WTC11 (cell line): ENCODE data around the gene COL5A1. TPM values are rescaled to one million over a fixed set of nuclear protein-coding genes. Genes with fewer than 3 reads are reported as not detected.

ENCODE experiments used
- ATAC-seq: fragments of 200-7000 bp; cut with Tn5 transposase; 2 replicates; pipeline ENCODE4 v1.10.0; 2021; ENCODE audit warnings: mild to moderate bottlenecking, moderate library complexity
- CTCF ChIA-PET: fragments of 300-600 bp; sonication (Branson Sonifier 250); formaldehyde crosslinking; loops from one replicate; lab custom pipeline; 2021; ENCODE audit warnings: antibody characterized with exemption; lab: Charles Lee
- POLR2A ChIA-PET: fragments of 350-600 bp; sonication (Branson Sonifier 250); formaldehyde crosslinking; loops from one replicate; lab custom pipeline; 2021; ENCODE audit warnings: antibody characterized with exemption; lab: Charles Lee
- DNase-seq: peaks from one replicate; pipeline ENCODE4 v3.0.0; 2021; ENCODE audit warnings: low spot score
- H3K27ac Mint-ChIP-seq: 2 replicates; pipeline ENCODE4 v1.8.0; 2021; ENCODE audit warnings: mixed read lengths
- H3K27me3 Mint-ChIP-seq: 2 replicates; pipeline ENCODE4 v1.8.0; 2021; ENCODE audit warnings: low read depth, mild to moderate bottlenecking, moderate library complexity, mixed read lengths
- H3K36me3 Mint-ChIP-seq: 2 replicates; pipeline ENCODE4 v1.8.0; 2021; ENCODE audit warnings: mixed read lengths
- H3K4me1 Mint-ChIP-seq: 2 replicates; pipeline ENCODE4 v1.8.0; 2022; ENCODE audit warnings: mixed read lengths
- H3K4me3 Mint-ChIP-seq: 2 replicates; pipeline ENCODE4 v1.8.0; 2021; ENCODE audit warnings: mild to moderate bottlenecking, moderate library complexity, mixed read lengths
- H3K9me3 Mint-ChIP-seq: 2 replicates; pipeline ENCODE4 v1.8.0; 2021; ENCODE audit warnings: mixed read lengths
- ATF2 ChIP-seq: sonication (generic); formaldehyde crosslinking; IDR thresholded peaks from 2 replicates; pipeline ENCODE4 v1.8.1; 2022; ENCODE audit warnings: low read depth, missing genetic modification reagents, borderline replicate concordance
- ATF3 ChIP-seq: sonication (generic); formaldehyde crosslinking; conservative IDR thresholded peaks from 2 replicates; pipeline ENCODE4 v1.8.1; 2022; ENCODE audit warnings: mild to moderate bottlenecking, missing genetic modification reagents
- CREB1 ChIP-seq: sonication (generic); formaldehyde crosslinking; IDR thresholded peaks from 2 replicates; pipeline ENCODE4 v1.8.0; 2023; ENCODE audit warnings: mild to moderate bottlenecking, missing genetic modification reagents
- CREM ChIP-seq: sonication (generic); formaldehyde crosslinking; IDR thresholded peaks from 2 replicates; pipeline ENCODE4 v1.8.1; 2022; ENCODE audit warnings: mild to moderate bottlenecking, missing genetic modification reagents, moderate library complexity
- EMX1 ChIP-seq: fragments of 250-450 bp; sonication (Bioruptor Pico); IDR thresholded peaks from 2 replicates; pipeline ENCODE4 v1.8.0; 2021; ENCODE audit warnings: mild to moderate bottlenecking
- ERG ChIP-seq: fragments of 250-450 bp; sonication (Bioruptor Pico); IDR thresholded peaks from 2 replicates; pipeline ENCODE4 v1.8.0; 2021; ENCODE audit warnings: mild to moderate bottlenecking
- ESRRA ChIP-seq: sonication (generic); formaldehyde crosslinking; IDR thresholded peaks from 2 replicates; pipeline ENCODE4 v1.8.1; 2022; ENCODE audit warnings: mild to moderate bottlenecking, missing genetic modification reagents, borderline replicate concordance
- FOXJ3 ChIP-seq: sonication (generic); formaldehyde crosslinking; IDR thresholded peaks from 2 replicates; pipeline ENCODE4 v1.9.0; 2021; ENCODE audit warnings: missing genetic modification reagents, mild to moderate bottlenecking, borderline replicate concordance
- NR3C1 ChIP-seq: sonication (generic); formaldehyde crosslinking; conservative IDR thresholded peaks from 2 replicates; pipeline ENCODE4 v1.8.1; 2023; ENCODE audit warnings: low read depth, mild to moderate bottlenecking, missing genetic modification reagents
- PRRX2 ChIP-seq: fragments of 250-450 bp; sonication (Bioruptor Pico); IDR thresholded peaks from 2 replicates; pipeline ENCODE4 v1.8.0; 2021; ENCODE audit warnings: mild to moderate bottlenecking
- SP1 ChIP-seq: sonication (generic); formaldehyde crosslinking; conservative IDR thresholded peaks from 2 replicates; pipeline ENCODE4 v1.8.1; 2022; ENCODE audit warnings: missing genetic modification reagents
- STAT6 ChIP-seq: sonication (generic); formaldehyde crosslinking; conservative IDR thresholded peaks from 2 replicates; pipeline ENCODE4 v1.8.1; 2023; ENCODE audit warnings: mild to moderate bottlenecking, low read depth, missing genetic modification reagents, moderate library complexity
- TEAD4 ChIP-seq: sonication (generic); formaldehyde crosslinking; IDR thresholded peaks from 2 replicates; pipeline ENCODE4 v1.8.0; 2022; ENCODE audit warnings: mild to moderate bottlenecking, missing genetic modification reagents
- TP53 ChIP-seq: sonication (generic); formaldehyde crosslinking; IDR thresholded peaks from 2 replicates; pipeline ENCODE4 v1.8.1; 2023; ENCODE audit warnings: mild to moderate bottlenecking, missing genetic modification reagents
- ZBTB43 ChIP-seq: sonication (generic); formaldehyde crosslinking; IDR thresholded peaks from 2 replicates; pipeline ENCODE4 v1.8.1; 2023; ENCODE audit warnings: mild to moderate bottlenecking, missing genetic modification reagents
- ZMAT4 ChIP-seq: fragments of 250-450 bp; sonication (Bioruptor Pico); IDR thresholded peaks from 2 replicates; pipeline ENCODE4 v1.9.0; 2021; ENCODE audit warnings: mild to moderate bottlenecking
- ZNF317 ChIP-seq: sonication (generic); formaldehyde crosslinking; IDR thresholded peaks from 2 replicates; pipeline ENCODE4 v1.8.1; 2023; ENCODE audit warnings: low read depth, mild to moderate bottlenecking, moderate library complexity, missing genetic modification reagents, borderline replicate concordance
- ZNF416 ChIP-seq: fragments of 250-450 bp; sonication (Bioruptor Pico); IDR thresholded peaks from 2 replicates; pipeline ENCODE4 v1.9.0; 2021; ENCODE audit warnings: mild to moderate bottlenecking, inconsistent platforms
- ZNF425 ChIP-seq: fragments of 250-450 bp; sonication (Bioruptor Pico); conservative IDR thresholded peaks from 2 replicates; pipeline ENCODE4 v1.9.0; 2021; ENCODE audit warnings: mild to moderate bottlenecking
- ZNF512 ChIP-seq: sonication (generic); formaldehyde crosslinking; IDR thresholded peaks from 2 replicates; pipeline ENCODE4 v1.8.1; 2022; ENCODE audit warnings: missing genetic modification reagents, borderline replicate concordance
- total RNA-seq: library from RNA; stranded (reverse); gene quantifications from 3 replicates; pipeline ENCODE4 v1.2.3, GENCODE V29; 2021

COL5A1 gene
- total RNA-seq, 1 experiment from 2014 or later, result 13.5 TPM

GRCh38 chr9:134760750-134761420 is 119.3 kb downstream of the COL5A1 start:
- Mint-ChIP-seq H3K36me3 (peaks cover 10% of the 10 kb centered on the region), H3K27ac (no peak overlapping the region), H3K4me1 (no peaks in the 10 kb centered on the region), H3K9me3 (peaks cover 11% of the 10 kb centered on the region), H3K27me3 (no peaks in the 10 kb centered on the region), H3K4me3 (no peak overlapping the region)
- POLR2A ChIA-PET, result no interaction called here
- TF ChIP-seq TP53 (CRISPR knock-in tag), result no peak
- TF ChIP-seq ATF3, result no peak
- no peak for TF ChIP-seq ZMAT4 (CRISPR knock-in tag)
- TF ChIP-seq FOXJ3, result no peak
- TF ChIP-seq ESRRA (CRISPR knock-in tag), result no peak
- no peak for TF ChIP-seq TEAD4 (CRISPR knock-in tag)
- TF ChIP-seq ZNF317 (CRISPR knock-in tag), result no peak
- TF ChIP-seq SP1, result no peak
- no peak for TF ChIP-seq ATF2
- no peak for TF ChIP-seq ZNF425 (CRISPR knock-in tag)
- TF ChIP-seq CREM (CRISPR knock-in tag), result no peak
- TF ChIP-seq PRRX2 (CRISPR knock-in tag), result no peak
- ATAC-seq, result no peak
- DNase-seq, result no peak
- CTCF ChIA-PET, result interaction anchor here (1.0 kb wide), 1 partner anchor 222 kb away, joined by 5 read pairs; no protein-coding TSS in a partner anchor

- Mint-ChIP-seq H3K27ac (peak overlapping the region; percentile 36; the same call in 1 of the 2 replicates), H3K4me3 (no peak overlapping the region), H3K36me3 (peaks cover 10% of the 10 kb centered on the region), H3K4me1 (no peaks in the 10 kb centered on the region), H3K27me3 (no peaks in the 10 kb centered on the region), H3K9me3 (peaks cover 11% of the 10 kb centered on the region)
- DNase-seq (no peak), ATAC-seq (no peak)
- ChIA-PET CTCF (interaction anchor here (1.0 to 1.6 kb wide), 2 partner anchors 18 to 75 kb away, joined by 3 to 4 read pairs; no protein-coding TSS in a partner anchor), POLR2A (no interaction called here)
- no peak for TF ChIP-seq FOXJ3
- no peak for TF ChIP-seq CREB1 (CRISPR knock-in tag)
- TF ChIP-seq ATF3, result no peak
- no peak for TF ChIP-seq EMX1 (CRISPR knock-in tag)
- no peak for TF ChIP-seq NR3C1 (CRISPR knock-in tag)
- no peak for TF ChIP-seq ZNF416 (CRISPR knock-in tag)
- TF ChIP-seq CREM (CRISPR knock-in tag), result no peak
- no peak for TF ChIP-seq ZNF512
- TF ChIP-seq ERG (CRISPR knock-in tag), result no peak
- no peak for TF ChIP-seq ZBTB43 (CRISPR knock-in tag)
- no peak for TF ChIP-seq STAT6
Observed at GRCh38 chr9:134764473-134765269, 123.1 kb downstream of the COL5A1 start.
